ENCODE measurements around the gene SLC25A26. TPM values are rescaled to one million over a fixed set of nuclear protein-coding genes. Genes with fewer than 3 reads are reported as not detected.
A peak's percentile ranks its signal among the peaks of the same experiment; 100 is the strongest.

SLC25A26 gene
- total RNA-seq, 4 donors from 2014 or later: 4.2 to 17.3 (median 12.2) TPM

GRCh38 chr3:66392966-66393332 is 172.1 kb downstream of the SLC25A26 start:
- DNase-seq: no peak
- Histone ChIP-seq H3K4me1 (peaks cover 4 to 8% (median 6%) of the 10 kb centered on the region in 4 donors), H3K27ac (peak overlapping the region; percentile 20 to 65 (median 38)), H3K36me3 (peaks cover 0 to 25% (median 10%) of the 10 kb centered on the region in 4 donors), H3K4me3 (no peak overlapping the region), H3K9me3 (no peaks in the 10 kb centered on the region), H3K27me3 (no peaks in the 10 kb centered on the region)
- in situ Hi-C loops (cut with MboI; ENCODE audit: low pct_ligation_motif_present in 1 of 4, low pct_unique_long_range_greater_than_20kb in 1 of 4, low sequenced_read_pairs in 3 of 4) (no loop called here), intact Hi-C loops (cut with DNase I; ENCODE audit: low total_unique reads) (no loop called here)
- TF ChIP-seq CTCF (IDR thresholded peaks at IDR 0.05) (no peak), POLR2AphosphoS5 (IDR thresholded peaks at IDR 0.05) (no peak), EP300 (IDR thresholded peaks at IDR 0.05; ENCODE audit: low read depth) (no peak), POLR2A (IDR thresholded peaks at IDR 0.05) (no peak)
- WGBS, 2 donors (ENCODE audit: low coverage in 1 of 2): 91% methylated on average over 2 of the region's 2 CpGs; no CpG with 5 or more reads in 1 of the 2 donors

- DNase-seq: no peak
- 57 to 58% methylated on average over 9 to 13 of the region's 13 CpGs for WGBS, 2 donors (ENCODE audit: low coverage in 1 of 2)
- intact Hi-C loops (cut with DNase I; ENCODE audit: low total_unique reads) (no loop called here), in situ Hi-C loops (cut with MboI; ENCODE audit: low pct_ligation_motif_present in 1 of 4, low pct_unique_long_range_greater_than_20kb in 1 of 4, low sequenced_read_pairs in 3 of 4) (no loop called here)
- TF ChIP-seq POLR2A (IDR thresholded peaks at IDR 0.05) (no peak), EP300 (IDR thresholded peaks at IDR 0.05; ENCODE audit: low read depth) (no peak), POLR2AphosphoS5 (IDR thresholded peaks at IDR 0.05) (no peak)
- peaks cover 0 to 29% (median 9%) of the 10 kb centered on the region in 4 donors for H3K36me3 ChIP-seq
- H3K4me3 ChIP-seq: no peak overlapping the region
- no peaks in the 10 kb centered on the region for H3K27me3 ChIP-seq
- H3K9me3 ChIP-seq: no peaks in the 10 kb centered on the region
- peak overlapping the region; percentile 20 to 65 (median 38) for H3K27ac ChIP-seq
- H3K4me1 ChIP-seq: peaks cover 4 to 11% (median 9%) of the 10 kb centered on the region in 4 donors
These were observed 172.7 kb downstream of the SLC25A26 start for GRCh38 chr3:66393333-66394005.

GRCh38 chr3:66394019-66394752 is 173.4 kb downstream of the SLC25A26 start:
- in situ Hi-C loops (cut with MboI; ENCODE audit: low pct_ligation_motif_present in 1 of 4, low pct_unique_long_range_greater_than_20kb in 1 of 4, low sequenced_read_pairs in 3 of 4): no loop called here

GRCh38 chr3:66394753-66395249 is 174.0 kb downstream of the SLC25A26 start:
- Histone ChIP-seq H3K4me3 (no peak overlapping the region), H3K36me3 (peaks cover 0 to 32% (median 8%) of the 10 kb centered on the region in 4 donors), H3K27me3 (no peaks in the 10 kb centered on the region), H3K27ac (peak overlapping the region; percentile 13 to 65 (median 32)), H3K4me1 (peaks cover 4 to 17% (median 9%) of the 10 kb centered on the region in 4 donors), H3K9me3 (no peaks in the 10 kb centered on the region)
- DNase-seq: no peak
- intact Hi-C loops (cut with DNase I; ENCODE audit: low total_unique reads) (no loop called here), in situ Hi-C loops (cut with MboI; ENCODE audit: low pct_ligation_motif_present in 1 of 4, low pct_unique_long_range_greater_than_20kb in 1 of 4, low sequenced_read_pairs in 3 of 4) (no loop called here)
- no peak for TF ChIP-seq POLR2A (IDR thresholded peaks at IDR 0.05)
- no peak for TF ChIP-seq EP300 (IDR thresholded peaks at IDR 0.05; ENCODE audit: low read depth)
- no peak for TF ChIP-seq POLR2AphosphoS5 (IDR thresholded peaks at IDR 0.05)
- TF ChIP-seq CTCF (IDR thresholded peaks at IDR 0.05): no peak
- 78 to 88% methylated on average over 4 to 8 of the region's 8 CpGs for WGBS, 2 donors (ENCODE audit: low coverage in 1 of 2)

More at GRCh38 chr3:66394019-66394752, 173.4 kb downstream of the SLC25A26 start:
- TF ChIP-seq POLR2AphosphoS5 (IDR thresholded peaks at IDR 0.05) (no peak), CTCF (IDR thresholded peaks at IDR 0.05) (no peak), POLR2A (IDR thresholded peaks at IDR 0.05) (no peak), EP300 (IDR thresholded peaks at IDR 0.05; ENCODE audit: low read depth) (no peak)
- H3K27ac ChIP-seq: peak overlapping the region; percentile 20 to 65 (median 38)
- no peak for DNase-seq
- no peaks in the 10 kb centered on the region for H3K27me3 ChIP-seq
- H3K4me3 ChIP-seq: no peak overlapping the region
- H3K36me3 ChIP-seq: peaks cover 0 to 32% (median 8%) of the 10 kb centered on the region in 4 donors
- H3K4me1 ChIP-seq: peaks cover 4 to 17% (median 9%) of the 10 kb centered on the region in 4 donors
- H3K9me3 ChIP-seq: no peaks in the 10 kb centered on the region
- 71 to 100% methylated on average over 2 to 12 of the region's 12 CpGs for WGBS, 2 donors (ENCODE audit: low coverage in 1 of 2)
- intact Hi-C loops (cut with DNase I; ENCODE audit: low total_unique reads): no loop called here

Data from transverse colon (tissue), 4 donors.